SU-DHL-6 (cell line): ENCODE results near the gene NUP210.

Source experiments
- EZH2phosphoT487 ChIP-seq: fragments of 200-600 bp; sonication (generic), shearing (Covaris generic); conservative IDR thresholded peaks from 2 replicates; pipeline ENCODE4 v1.6.1; 2018; ENCODE audit warnings: mild to moderate bottlenecking, antibody characterized with exemption, low read length, moderate library complexity, mixed read lengths
- TF ChIP-seq, protein P1 (sequence below): fragments of 200-600 bp; sonication (generic); IDR thresholded peaks from one replicate; pipeline ENCODE4 v1.5.1; 2017; ENCODE audit warnings: antibody characterized with exemption, mild to moderate bottlenecking, low read length, moderate library complexity; ENCODE audit not compliant: insufficient read depth, poor library complexity, severe bottlenecking

DNA sequence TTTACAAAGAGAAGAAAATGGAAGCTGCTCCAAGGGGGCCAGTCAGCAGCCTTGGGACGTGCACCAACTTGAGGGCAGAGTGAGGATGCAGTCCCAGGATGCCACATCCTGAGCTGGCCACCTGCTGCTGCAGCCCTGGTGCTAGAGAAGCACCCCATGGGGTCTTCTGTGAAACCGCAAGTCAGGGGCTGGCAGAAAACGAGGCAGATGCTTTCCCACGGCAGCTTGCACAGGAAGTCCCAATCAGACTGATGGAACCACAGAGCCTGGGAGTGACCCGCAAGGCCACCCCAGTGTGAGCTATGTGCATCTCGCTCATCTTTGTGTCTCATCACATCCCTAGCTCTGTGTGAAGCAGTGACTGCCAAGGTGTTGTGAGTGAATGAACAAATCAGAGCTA, 76.5 kb downstream of the NUP210 start:
- TF ChIP-seq, protein P1, sequence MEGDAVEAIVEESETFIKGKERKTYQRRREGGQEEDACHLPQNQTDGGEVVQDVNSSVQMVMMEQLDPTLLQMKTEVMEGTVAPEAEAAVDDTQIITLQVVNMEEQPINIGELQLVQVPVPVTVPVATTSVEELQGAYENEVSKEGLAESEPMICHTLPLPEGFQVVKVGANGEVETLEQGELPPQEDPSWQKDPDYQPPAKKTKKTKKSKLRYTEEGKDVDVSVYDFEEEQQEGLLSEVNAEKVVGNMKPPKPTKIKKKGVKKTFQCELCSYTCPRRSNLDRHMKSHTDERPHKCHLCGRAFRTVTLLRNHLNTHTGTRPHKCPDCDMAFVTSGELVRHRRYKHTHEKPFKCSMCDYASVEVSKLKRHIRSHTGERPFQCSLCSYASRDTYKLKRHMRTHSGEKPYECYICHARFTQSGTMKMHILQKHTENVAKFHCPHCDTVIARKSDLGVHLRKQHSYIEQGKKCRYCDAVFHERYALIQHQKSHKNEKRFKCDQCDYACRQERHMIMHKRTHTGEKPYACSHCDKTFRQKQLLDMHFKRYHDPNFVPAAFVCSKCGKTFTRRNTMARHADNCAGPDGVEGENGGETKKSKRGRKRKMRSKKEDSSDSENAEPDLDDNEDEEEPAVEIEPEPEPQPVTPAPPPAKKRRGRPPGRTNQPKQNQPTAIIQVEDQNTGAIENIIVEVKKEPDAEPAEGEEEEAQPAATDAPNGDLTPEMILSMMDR = no peak
- no peak for TF ChIP-seq EZH2phosphoT487
